Middle frontal gyrus (tissue), 1 donor: Measurements from ENCODE around the gene SETD2.
"Not testable (repeated sequence)": the region's sequence is repeated elsewhere in the genome, so short reads cannot be mapped to it uniquely, and the experiment has no call there.

Source experiments
- DNase-seq: peaks from one replicate; pipeline ENCODE4 v3.0.0-alpha.2; 2015; ENCODE audit warnings: low spot score; ENCODE audit errors: extremely low spot score

SETD2 gene

GRCh38 chr3:47156396-47156795, 7.5 kb downstream of the SETD2 start:
- no peak for DNase-seq

- no peak for DNase-seq
These were observed 11.3 kb downstream of the SETD2 start for GRCh38 chr3:47152578-47152977.

GRCh38 chr3:47151836-47152235, 12.1 kb downstream of the SETD2 start:
- no peak for DNase-seq

GRCh38 chr3:47149339-47149933, 14.5 kb downstream of the SETD2 start:
- no peak for DNase-seq

GRCh38 chr3:47145272-47145671, 18.6 kb downstream of the SETD2 start:
- DNase-seq = no peak

GRCh38 chr3:47143068-47143467, 20.8 kb downstream of the SETD2 start:
- no peak for DNase-seq

GRCh38 chr3:47142536-47142935, 21.4 kb downstream of the SETD2 start:
- DNase-seq = not testable (repeated sequence)

- DNase-seq = not testable (repeated sequence)
These were observed 22.9 kb downstream of the SETD2 start for GRCh38 chr3:47140973-47141461.

GRCh38 chr3:47140553-47140952, 23.4 kb downstream of the SETD2 start:
- not testable (repeated sequence) for DNase-seq

GRCh38 chr3:47134311-47134710, 29.6 kb downstream of the SETD2 start:
- no peak for DNase-seq

GRCh38 chr3:47133641-47134040, 30.3 kb downstream of the SETD2 start:
- DNase-seq = no peak

- no peak for DNase-seq
These were observed 33.4 kb downstream of the SETD2 start for GRCh38 chr3:47130557-47130956.

- no peak for DNase-seq
These were observed 35.8 kb downstream of the SETD2 start for GRCh38 chr3:47128137-47128536.

- no peak for DNase-seq
These were observed 40.1 kb downstream of the SETD2 start for GRCh38 chr3:47123857-47124256.

- no peak for DNase-seq
These were observed 42.5 kb downstream of the SETD2 start for GRCh38 chr3:47121409-47121808.

GRCh38 chr3:47120138-47120537, 43.8 kb downstream of the SETD2 start:
- no peak for DNase-seq

GRCh38 chr3:47119387-47119786, 44.5 kb downstream of the SETD2 start:
- DNase-seq = not testable (repeated sequence)

- no peak for DNase-seq
These were observed 46.0 kb downstream of the SETD2 start for GRCh38 chr3:47117807-47118364.

- not testable (repeated sequence) for DNase-seq
These were observed 48.4 kb downstream of the SETD2 start for GRCh38 chr3:47115524-47115923.

GRCh38 chr3:47113669-47114365, 50.1 kb downstream of the SETD2 start:
- no peak for DNase-seq

- no peak for DNase-seq
These were observed 50.9 kb downstream of the SETD2 start for GRCh38 chr3:47112997-47113396.

GRCh38 chr3:47109393-47109792, 54.5 kb downstream of the SETD2 start:
- no peak for DNase-seq

- DNase-seq = no peak
These were observed 55.4 kb downstream of the SETD2 start for GRCh38 chr3:47108546-47108945.
